ENCODE measurements around the gene ERICH4. TPM values are rescaled to one million over a fixed set of nuclear protein-coding genes. Genes with fewer than 3 reads are reported as not detected.
"Not testable (repeated sequence)": the region's sequence is repeated elsewhere in the genome, so short reads cannot be mapped to it uniquely, and the experiment has no call there.

ERICH4 gene, protein sequence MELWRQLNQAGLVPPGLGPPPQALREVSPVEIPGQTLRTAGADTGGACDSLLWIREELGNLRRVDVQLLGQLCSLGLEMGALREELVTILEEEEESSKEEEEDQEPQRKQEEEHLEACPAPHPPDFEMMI
- total RNA-seq = not detected

DNA sequence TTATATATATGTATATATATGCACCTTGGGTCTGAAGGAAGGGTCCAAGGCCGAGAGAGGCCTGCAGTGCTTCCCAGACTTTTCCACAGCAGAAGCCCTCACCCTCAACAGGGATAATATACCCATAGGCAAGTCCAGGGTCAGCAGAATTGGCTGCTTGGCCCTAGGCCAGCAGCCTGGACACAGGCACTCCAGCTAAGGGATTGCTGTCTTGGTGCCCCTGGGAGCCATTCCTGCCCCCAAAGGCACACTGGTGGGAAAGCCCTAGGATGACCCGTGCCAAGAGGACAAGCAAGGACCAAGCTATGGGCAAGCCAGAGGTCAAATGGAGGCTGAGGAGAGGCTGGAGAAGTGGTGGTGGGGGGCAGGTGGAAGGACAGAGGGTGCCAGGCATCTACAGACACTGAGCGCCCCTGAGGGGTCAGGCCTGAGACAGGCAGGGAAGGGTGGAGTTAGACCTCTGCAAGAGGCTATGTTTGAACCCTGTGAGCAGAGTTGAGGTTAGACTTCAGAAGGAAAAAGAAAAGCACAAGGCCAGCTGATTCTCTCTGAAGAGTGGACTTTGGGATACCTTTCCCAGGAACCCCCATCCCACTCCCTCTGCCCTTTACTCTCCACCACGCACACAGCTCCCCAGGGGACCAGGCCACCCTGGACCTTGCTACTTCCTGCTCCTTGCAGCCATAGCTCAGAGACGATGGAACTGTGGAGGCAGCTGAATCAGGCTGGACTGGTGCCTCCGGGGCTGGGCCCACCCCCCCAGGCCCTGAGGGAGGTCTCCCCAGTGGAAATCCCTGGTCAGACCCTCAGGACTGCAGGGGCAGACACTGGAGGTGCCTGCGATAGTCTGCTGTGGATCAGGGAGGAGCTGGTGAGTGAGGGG, at the start of gene ERICH4:
Gene ERICH4 (plus strand): TSS at position 684 of the 883 bp plus-strand sequence. CDS start 14 bp downstream, at position 698.
- DNase-seq (ENCODE audit: low spot score) = peak; percentile 45
- intact Hi-C loops (cut with DNase I) = no loop called here
- no peak for ATAC-seq

DNA sequence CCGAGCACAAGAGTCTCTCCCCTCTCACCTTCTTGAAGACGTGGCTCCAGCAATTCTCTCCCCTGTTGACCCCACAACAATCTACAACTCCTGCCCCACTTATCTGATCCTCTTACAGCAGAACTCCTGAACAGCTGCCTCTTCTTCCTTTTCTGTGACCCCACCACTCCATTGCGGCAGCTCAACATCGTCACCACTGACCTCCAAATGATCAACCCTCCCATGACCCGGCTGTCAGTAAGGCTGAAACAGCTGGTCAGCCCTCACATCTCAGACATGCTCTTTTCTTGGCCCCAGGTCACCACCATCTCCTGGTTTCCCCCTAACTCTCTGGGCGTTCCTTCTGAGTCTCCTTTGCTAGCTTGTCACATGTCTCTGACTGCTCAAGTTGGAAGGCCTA, 47.6 kb upstream of the ERICH4 start:
- ATAC-seq (no peak), DNase-seq (ENCODE audit: low spot score) (no peak)
- intact Hi-C loops (cut with DNase I) = no loop called here

GRCh38 chr19:41397086-41398049, 45.6 kb upstream of the ERICH4 start, which contains the start of the genes BCKDHA and EXOSC5:
BCKDHA (plus strand) TSS chr19:41397818; CDS start chr19:41397828, 10 bp downstream.
EXOSC5 (minus strand) TSS chr19:41397359; CDS start chr19:41397328, 31 bp downstream.
- peak; percentile 99 for DNase-seq (ENCODE audit: low spot score)

DNA sequence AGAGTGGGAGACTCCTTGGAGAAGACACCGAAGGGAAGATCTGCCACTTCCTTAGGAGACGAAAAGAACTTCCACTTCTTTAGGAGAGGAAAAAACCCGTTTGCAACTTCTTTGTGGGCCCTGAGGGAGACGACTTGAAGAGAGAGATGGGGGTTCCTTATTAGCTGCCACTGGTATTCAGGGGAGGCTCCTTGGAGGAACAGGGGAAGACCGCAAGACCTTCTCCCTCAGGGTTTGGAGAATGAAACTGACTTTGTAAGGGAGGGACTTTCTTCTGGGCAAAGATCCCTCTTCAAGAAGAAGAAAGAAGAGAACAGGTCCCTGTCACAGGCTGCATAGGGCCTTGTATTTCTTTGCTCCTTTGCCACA, 44.9 kb upstream of the ERICH4 start:
- ATAC-seq = no peak
- no peak for DNase-seq (ENCODE audit: low spot score)
- intact Hi-C loops (cut with DNase I) = no loop called here

More at GRCh38 chr19:41397086-41398049, 45.6 kb upstream of the ERICH4 start, which contains the start of the genes BCKDHA and EXOSC5:
- intact Hi-C loops (cut with DNase I) = no loop called here
- peak; percentile 99 for ATAC-seq

DNA sequence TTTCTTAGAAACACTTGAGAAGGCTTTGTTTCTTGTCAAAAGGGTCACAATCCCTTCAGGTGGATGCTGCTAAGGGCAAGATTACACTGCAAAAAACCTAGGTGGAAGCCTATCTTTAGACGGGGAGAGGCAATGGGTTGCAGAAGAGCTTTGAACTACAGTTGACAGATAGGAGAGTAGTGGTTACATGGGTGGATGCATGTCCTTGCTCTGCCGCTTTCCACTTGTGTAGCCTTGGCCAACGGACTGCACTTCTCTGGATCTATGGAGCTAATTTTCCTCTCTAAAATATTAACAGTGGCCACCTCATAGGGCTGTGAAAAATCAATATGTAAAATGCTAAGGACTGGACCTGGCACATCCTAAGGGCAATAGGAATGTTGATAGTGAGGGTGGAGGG, 44.4 kb upstream of the ERICH4 start:
- ATAC-seq (no peak), DNase-seq (ENCODE audit: low spot score) (no peak)
- intact Hi-C loops (cut with DNase I) = no loop called here

DNA sequence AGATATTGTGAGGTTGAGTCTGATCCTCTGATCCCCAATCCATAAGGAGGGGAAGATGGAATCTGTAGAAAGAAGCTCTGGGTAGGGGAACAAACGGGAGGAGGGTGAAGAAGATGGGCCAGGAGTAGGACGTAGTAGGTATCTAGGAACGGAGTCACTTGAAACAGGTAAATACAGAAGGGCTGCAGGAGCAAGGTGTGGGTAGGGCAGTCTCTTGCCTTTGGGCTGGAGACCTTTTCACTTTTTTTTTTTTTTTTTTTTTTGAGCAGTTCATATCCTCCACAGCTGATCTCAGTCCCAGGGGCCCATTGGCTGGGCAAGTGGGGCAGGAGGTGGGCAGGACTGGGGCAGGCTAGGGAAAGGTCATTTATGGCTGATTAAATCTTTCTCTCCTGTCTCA, 43.9 kb upstream of the ERICH4 start:
- ATAC-seq (no peak), DNase-seq (ENCODE audit: low spot score) (no peak)
- intact Hi-C loops (cut with DNase I) = no loop called here

GRCh38 chr19:41399525-41399924, 43.4 kb upstream of the ERICH4 start:
- intact Hi-C loops (cut with DNase I) = no loop called here
- no peak for DNase-seq (ENCODE audit: low spot score)
- ATAC-seq = no peak

DNA sequence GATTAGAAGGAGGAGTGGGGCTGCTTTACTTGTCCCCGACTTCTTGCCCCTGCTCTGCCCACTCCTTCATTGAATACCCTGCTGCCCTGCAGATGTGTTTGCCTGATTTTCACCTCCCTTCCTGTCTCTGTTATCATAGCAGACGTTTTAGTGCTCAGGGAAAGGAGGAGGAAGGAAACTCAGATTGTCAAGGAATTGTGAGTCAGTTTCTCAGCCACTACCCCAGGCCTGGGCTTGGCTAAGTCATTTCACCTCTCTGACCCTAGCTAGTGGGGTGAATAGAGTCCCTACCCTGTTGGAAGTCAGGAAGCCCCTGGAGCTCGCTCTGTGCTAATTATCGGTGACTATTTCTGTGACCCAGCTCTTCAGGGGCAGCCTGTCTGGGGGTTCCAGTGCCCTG, 41.5 kb upstream of the ERICH4 start:
- intact Hi-C loops (cut with DNase I) = no loop called here
- ATAC-seq = no peak

GRCh38 chr19:41402010-41402409, 40.9 kb upstream of the ERICH4 start:
- no peak for ATAC-seq
- intact Hi-C loops (cut with DNase I) = no loop called here
- DNase-seq (ENCODE audit: low spot score) = no peak

More for the DNA sequence above, 41.5 kb upstream of the ERICH4 start:
- DNase-seq (ENCODE audit: low spot score) = no peak

GRCh38 chr19:41403181-41403970, 39.6 kb upstream of the ERICH4 start:
- no peak for ATAC-seq
- no peak for DNase-seq (ENCODE audit: low spot score)
- intact Hi-C loops (cut with DNase I) = no loop called here

DNA sequence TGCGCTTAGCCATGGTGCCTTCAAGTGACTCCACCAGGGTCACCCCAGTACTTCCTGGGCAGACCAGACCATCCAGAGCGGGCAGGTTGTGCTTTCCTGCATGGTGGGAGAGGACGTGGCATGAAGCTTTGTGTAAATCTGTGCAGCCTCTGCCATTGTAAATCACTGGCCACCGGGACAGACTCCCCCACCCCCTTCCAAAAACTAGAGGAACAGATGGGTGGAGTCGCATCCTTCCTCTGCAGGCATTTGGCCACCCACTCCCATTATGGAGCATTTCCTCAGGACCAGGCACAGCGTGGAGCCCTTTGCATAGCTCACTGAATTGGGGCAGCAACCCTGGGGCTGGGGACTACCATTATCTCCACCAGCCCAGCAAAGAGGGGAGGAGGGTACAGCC, 37.2 kb upstream of the ERICH4 start:
- DNase-seq (ENCODE audit: low spot score) (no peak), ATAC-seq (no peak)
- intact Hi-C loops (cut with DNase I) = no loop called here

GRCh38 chr19:41407271-41407670, 35.7 kb upstream of the ERICH4 start:
- no peak for DNase-seq (ENCODE audit: low spot score)
- intact Hi-C loops (cut with DNase I) = no loop called here
- peak; percentile 55 for ATAC-seq

DNA sequence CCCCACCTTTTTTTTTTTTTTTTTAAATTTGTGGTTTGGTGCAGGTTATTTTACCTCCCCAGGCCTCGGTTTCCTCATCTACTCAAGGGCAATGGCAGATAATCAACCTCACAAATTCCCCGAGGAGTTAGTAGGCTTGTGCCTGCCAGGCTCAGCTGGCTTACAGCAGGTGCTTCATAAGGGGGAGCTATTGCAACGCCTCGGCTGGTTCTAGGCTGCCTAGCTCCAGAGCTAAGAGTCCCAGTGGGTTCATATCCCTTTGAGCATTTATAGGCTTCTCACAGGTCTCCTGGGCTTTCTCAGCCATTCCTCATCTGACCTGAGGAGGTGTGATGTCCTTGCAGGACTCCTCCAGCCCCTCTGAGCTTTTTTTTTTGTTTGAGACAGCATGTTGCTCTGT, 34.7 kb upstream of the ERICH4 start:
- intact Hi-C loops (cut with DNase I) = no loop called here
- DNase-seq (ENCODE audit: low spot score) (no peak), ATAC-seq (no peak)

DNA sequence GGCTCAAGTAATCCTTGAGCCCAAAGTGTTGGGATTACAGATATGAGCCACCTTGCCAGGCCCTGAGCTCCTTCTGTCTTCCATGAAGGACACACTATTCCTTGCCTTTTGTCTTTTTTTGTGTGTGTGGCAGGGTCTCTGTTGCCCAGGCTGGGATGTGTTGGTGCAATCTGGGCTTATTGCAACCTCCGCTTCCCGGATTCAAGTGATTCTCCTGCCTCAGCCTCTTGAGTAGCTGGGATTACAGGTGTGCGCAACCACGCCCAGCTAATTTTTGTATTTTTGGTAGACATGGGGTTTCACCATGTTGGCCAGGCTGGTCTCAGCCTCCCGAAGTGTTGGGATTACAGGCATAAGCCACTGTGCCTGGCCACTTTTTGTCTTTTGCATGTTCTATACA, 34.1 kb upstream of the ERICH4 start:
- intact Hi-C loops (cut with DNase I); ATAC-seq; DNase-seq (ENCODE audit: low spot score): not testable (repeated sequence)

DNA sequence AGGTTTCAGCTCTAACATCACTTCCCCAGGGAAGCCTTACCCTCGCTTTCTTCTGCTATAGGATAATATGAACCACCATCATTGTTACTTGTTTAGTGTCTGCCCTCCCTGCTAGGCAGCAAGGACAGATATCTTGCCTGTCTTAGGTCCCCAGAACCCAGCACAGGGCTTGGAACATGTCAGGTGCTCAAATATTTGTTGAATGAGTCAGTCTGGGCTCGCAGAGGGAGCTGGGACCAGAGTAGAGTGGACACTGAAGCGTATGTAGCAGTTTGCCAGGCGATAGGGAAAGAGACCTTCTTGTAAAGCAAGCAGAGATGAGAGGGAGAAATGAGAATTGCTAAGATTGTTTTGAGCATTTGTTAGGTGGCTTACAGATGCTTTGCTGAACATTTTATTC, 33.7 kb upstream of the ERICH4 start:
- intact Hi-C loops (cut with DNase I) = no loop called here
- ATAC-seq (no peak), DNase-seq (ENCODE audit: low spot score) (no peak)

DNA sequence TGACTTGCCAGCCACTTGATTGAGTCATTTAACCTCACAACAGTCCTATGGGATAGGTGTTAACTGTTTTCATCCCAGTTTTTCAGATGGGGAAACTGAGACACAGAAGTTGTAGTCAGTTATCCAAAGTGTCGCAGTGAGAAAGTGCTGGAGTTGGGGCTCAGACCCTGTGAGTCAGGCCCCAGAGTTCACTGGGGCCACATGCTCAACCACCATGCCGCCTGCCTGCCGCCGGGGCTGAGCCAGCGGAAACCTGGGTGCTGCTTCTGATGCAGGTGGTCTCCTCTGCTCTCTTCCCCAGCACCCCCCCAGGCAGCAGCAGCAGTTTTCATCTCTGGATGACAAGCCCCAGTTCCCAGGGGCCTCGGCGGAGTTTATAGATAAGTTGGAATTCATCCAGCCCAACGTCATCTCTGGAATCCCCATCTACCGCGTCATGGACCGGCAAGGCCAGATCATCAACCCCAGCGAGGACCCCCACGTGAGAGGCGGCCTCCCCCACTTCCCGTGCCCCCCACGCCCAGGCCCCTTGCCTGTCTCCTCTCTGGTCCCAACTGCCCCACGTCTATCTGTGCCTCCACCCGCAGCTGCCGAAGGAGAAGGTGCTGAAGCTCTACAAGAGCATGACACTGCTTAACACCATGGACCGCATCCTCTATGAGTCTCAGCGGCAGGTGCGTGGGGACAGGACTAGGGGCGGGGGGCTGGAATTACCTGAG, 32.5 kb upstream of the ERICH4 start:
- DNase-seq (ENCODE audit: low spot score) (no peak), ATAC-seq (no peak)
- intact Hi-C loops (cut with DNase I) = no loop called here

GRCh38 chr19:41411100-41411967, 31.6 kb upstream of the ERICH4 start:
- DNase-seq (ENCODE audit: low spot score) = no peak
- intact Hi-C loops (cut with DNase I) = no loop called here
- ATAC-seq = peak; percentile 14

All from sciatic nerve (tissue), 2 donors.